Stimulated activated CD4-positive, alpha-beta T cell treated with anti-CD3 and anti-CD28 coated beads, Interleukin-2, amount 100 ng/mL, for 48 hours (primary cell): Measurements from ENCODE around the gene SPOCK2.
A peak's percentile ranks its signal among the peaks of the same experiment; 100 is the strongest.
"Not testable (repeated sequence)": the region's sequence is repeated elsewhere in the genome, so short reads cannot be mapped to it uniquely, and the experiment has no call there.

Experiments
- DNase-seq, 2 donors: peaks; one replicate each; pipeline ENCODE4 v3.0.0-alpha.2; 2020

The SPOCK2 gene

GRCh38 chr10:72049969-72050781, 38.2 kb downstream of the SPOCK2 start:
- DNase-seq: no peak

DNA sequence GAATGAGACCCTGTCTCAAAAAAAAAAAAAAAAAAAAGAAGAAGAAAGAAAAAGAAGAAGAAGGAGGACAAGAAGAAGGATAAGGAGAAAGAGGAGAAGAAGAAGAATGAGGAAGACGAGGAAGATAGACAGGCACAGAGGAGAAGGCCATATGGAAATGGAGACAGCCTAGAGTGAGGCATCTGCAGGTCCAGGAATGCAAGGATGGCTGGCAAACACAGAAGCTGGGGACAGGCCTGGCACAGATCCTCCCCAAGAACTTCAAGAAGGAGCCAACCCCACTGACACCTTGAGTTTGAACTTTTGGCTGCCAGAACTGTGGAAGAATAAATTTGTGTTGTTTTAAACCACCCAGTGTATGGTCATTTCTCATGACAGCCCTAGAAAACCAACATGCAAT, 38.9 kb downstream of the SPOCK2 start:
- DNase-seq: no peak

- peak; percentile 96 for DNase-seq
Observed at GRCh38 chr10:72048450-72049124, 39.8 kb downstream of the SPOCK2 start.

DNA sequence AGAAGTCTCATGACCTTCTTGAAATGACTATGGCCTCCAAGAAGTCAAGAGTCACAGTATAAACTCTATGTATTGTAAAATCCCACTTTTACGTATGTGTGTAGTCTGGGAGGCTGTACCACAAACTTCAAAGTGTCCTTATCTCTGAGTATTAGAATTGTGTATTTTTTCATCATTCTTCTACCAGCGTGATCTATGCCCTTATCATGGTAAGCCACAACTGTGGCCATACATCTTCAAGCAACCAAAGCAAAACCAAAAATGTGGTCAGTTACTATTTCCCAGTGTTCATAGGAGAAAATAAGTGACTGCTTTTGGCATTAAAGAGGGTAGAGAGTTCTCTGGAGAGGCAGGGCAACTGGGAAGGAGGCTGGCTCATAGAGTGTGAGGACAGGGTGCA, 42.8 kb downstream of the SPOCK2 start:
- DNase-seq: no peak

DNA sequence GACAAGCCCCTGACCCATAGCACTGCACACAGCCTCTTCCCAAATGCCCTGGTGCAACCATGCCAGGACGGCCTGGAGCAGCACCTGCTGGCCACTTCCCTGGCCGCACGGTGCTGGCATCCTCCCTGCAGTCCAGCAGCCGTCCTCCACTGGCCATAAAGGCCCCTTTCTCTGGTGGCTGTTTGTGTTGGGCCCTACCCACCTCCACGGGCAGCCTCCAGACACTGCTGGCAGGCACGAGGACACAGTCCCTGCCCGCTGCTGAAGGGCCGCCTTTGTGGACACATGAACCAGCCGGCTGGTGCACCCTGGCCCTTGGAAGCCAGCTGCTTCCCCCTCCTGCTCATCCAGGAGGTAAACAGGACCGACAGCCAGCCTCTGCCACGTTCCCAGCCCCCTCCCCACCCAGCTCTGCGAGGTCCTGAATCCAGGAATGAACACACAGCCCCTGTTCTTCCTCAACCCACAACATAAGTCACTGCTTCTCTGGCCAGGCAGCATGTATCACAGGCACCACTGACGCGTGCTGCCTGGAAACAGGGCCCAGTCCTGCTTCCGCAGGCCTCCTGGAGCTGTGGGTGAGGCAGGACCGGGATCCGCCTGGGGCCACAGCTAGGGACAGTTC, 43.8 kb downstream of the SPOCK2 start:
- DNase-seq: no peak

- DNase-seq: no peak
Observed at GRCh38 chr10:72043016-72043834, 45.1 kb downstream of the SPOCK2 start.

- DNase-seq: no peak
Observed at GRCh38 chr10:72041491-72041890, 46.9 kb downstream of the SPOCK2 start.

DNA sequence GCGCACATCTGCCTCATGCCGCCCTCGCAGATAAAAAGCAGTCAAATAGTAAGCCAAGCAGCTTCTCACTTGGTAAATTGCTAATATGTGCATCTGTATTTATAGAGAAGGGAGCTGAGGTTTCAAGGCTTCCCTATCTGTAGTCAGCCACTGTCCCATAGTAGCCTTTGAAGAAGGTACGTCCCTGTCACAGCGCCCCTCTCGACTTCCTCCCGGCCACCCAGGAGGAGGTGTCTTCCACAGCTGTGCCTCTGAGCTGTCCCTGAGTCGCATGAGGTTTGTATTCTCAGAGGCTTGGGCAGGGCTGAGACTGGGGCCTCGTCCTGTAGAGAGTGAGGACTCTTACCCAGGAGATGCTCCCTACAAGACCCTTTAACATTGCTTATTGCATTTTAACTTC, 49.0 kb downstream of the SPOCK2 start:
- no peak for DNase-seq

DNA sequence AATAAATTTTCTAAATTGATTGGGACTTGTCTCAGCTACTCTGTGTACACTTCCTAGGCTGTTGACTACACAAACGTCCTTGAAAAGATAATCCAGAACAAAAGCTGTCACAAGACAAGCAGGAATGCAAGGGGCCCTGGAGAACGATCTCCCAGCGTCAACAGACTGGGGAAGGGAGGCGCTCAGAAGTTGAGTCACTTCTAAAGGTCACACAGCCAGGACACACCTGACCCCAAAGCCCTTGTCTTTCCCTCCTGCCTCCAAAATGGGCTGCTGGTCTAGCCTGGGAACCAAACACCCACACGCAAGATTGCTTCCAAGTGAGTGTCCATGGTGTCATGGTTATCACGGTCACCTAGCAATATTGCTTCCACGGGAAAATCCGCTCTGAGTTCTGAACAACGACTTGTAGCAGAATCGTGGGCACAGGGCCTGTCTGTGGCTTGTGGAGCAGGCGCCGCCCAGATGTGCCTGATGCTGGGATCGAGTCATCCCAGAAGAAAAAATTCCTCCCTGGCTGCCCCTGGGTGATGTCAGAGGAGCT, 49.8 kb downstream of the SPOCK2 start:
- no peak for DNase-seq

GRCh38 chr10:72037811-72038210, 50.5 kb downstream of the SPOCK2 start:
- no peak for DNase-seq

- no peak for DNase-seq
Observed at GRCh38 chr10:72037266-72037665, 51.1 kb downstream of the SPOCK2 start.

- DNase-seq: no peak
Observed at GRCh38 chr10:72035252-72035887, 53.0 kb downstream of the SPOCK2 start.

DNA sequence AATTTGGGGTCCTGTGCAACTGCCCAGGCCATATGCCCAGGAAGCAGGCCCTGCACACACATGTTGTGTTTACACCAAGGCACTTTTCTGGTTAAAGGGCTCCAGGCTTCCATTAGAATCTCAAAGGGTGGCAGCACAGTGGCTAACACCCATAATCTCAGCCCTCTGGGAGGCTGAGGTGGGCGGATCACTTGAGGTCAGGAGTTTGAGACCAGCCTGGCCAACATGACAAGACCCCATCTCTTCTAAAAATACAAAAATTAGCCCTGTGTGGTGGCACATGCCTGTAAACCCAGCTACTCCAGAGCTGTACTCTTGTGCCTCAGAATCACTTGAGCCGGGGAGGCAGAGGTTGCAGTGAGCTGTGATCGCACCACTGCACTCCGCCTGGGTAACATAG, 53.6 kb downstream of the SPOCK2 start:
- DNase-seq: no peak

DNA sequence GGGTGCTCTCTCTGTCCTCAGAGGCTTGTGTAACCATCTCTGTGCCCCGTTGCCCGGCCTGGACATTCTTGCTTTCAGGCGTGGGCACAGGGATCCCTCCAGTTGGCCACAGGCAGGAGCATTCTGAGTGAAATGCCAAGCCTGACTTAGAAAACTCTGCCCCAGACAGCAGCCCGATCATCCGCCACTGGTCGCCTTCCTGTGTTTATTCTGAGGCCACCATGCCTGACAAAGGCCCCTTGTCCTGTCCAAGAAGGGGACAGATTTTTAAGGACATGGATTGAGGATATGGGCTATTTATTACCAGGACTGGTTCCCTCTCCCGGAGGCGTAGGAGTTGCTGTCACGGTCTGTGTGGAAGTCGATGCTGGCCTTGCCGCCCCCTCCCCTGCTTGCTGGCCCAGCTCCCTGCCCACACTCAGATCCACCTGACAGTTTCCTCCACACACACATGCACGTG, 54.3 kb downstream of the SPOCK2 start:
- DNase-seq: no peak

GRCh38 chr10:72032409-72033162, 55.8 kb downstream of the SPOCK2 start:
- DNase-seq: not testable (repeated sequence)

GRCh38 chr10:72031706-72032105, 56.6 kb downstream of the SPOCK2 start:
- no peak for DNase-seq

GRCh38 chr10:72030762-72031543, 57.4 kb downstream of the SPOCK2 start:
- DNase-seq: no peak

GRCh38 chr10:72029414-72029813, 58.9 kb downstream of the SPOCK2 start:
- no peak for DNase-seq

- no peak for DNase-seq
Observed at GRCh38 chr10:72027498-72027897, 60.9 kb downstream of the SPOCK2 start.

- DNase-seq: no peak
Observed at GRCh38 chr10:72026278-72027111, 61.9 kb downstream of the SPOCK2 start.
